NCI-H748 (cell line): ENCODE data around the gene SIAH2.
A peak's percentile ranks its signal among the peaks of the same experiment; 100 is the strongest.

Experiments used
- DNase-seq: peaks from one replicate; lab custom pipeline; 2025; ENCODE audit not compliant: unreplicated experiment; lab: John Stamatoyannopoulos, UW

SIAH2 gene

GRCh38 chr3:150775001-150775599 is 12.1 kb upstream of the SIAH2 start:
- no peak for DNase-seq

GRCh38 chr3:150773616-150774192 is 10.7 kb upstream of the SIAH2 start:
- DNase-seq = no peak

- DNase-seq = no peak
Measured at GRCh38 chr3:150771600-150771999, 8.6 kb upstream of the SIAH2 start.

- no peak for DNase-seq
Measured at GRCh38 chr3:150770681-150771080, 7.7 kb upstream of the SIAH2 start.

GRCh38 chr3:150766742-150767141 is 3.8 kb upstream of the SIAH2 start:
- DNase-seq = no peak

GRCh38 chr3:150765949-150766720 is 3.2 kb upstream of the SIAH2 start:
- DNase-seq = no peak

GRCh38 chr3:150764967-150765366 is 2.0 kb upstream of the SIAH2 start:
- no peak for DNase-seq

GRCh38 chr3:150764566-150764965 is 1.6 kb upstream of the SIAH2 start:
- no peak for DNase-seq

- peak; percentile 64 for DNase-seq
Measured at GRCh38 chr3:150763841-150764483, 993 bp upstream of the SIAH2 start.

- DNase-seq = peak; percentile 53
Measured at GRCh38 chr3:150762662-150763121, 277 bp downstream of the SIAH2 start.

GRCh38 chr3:150761831-150762661 is 923 bp downstream of the SIAH2 start:
- DNase-seq = peak; percentile 63

GRCh38 chr3:150760431-150761200 is 2.4 kb downstream of the SIAH2 start:
- DNase-seq = no peak

GRCh38 chr3:150759947-150760346 is 3.0 kb downstream of the SIAH2 start:
- no peak for DNase-seq

- DNase-seq = no peak
Measured at GRCh38 chr3:150759319-150759718, 3.6 kb downstream of the SIAH2 start.

- DNase-seq = no peak
Measured at GRCh38 chr3:150757768-150758167, 5.2 kb downstream of the SIAH2 start.

GRCh38 chr3:150757364-150757763 is 5.6 kb downstream of the SIAH2 start:
- DNase-seq = no peak

- DNase-seq = no peak
Measured at GRCh38 chr3:150756491-150757059, 6.4 kb downstream of the SIAH2 start.

- DNase-seq = no peak
Measured at GRCh38 chr3:150755902-150756301, 7.1 kb downstream of the SIAH2 start.

- DNase-seq = no peak
Measured at GRCh38 chr3:150754896-150755295, 8.1 kb downstream of the SIAH2 start.

GRCh38 chr3:150751781-150752263 is 11.1 kb downstream of the SIAH2 start:
- peak; percentile 66 for DNase-seq
